Ovary (tissue), 9 donors: ENCODE results near the gene PRDM15. TPM values are rescaled to one million over a fixed set of nuclear protein-coding genes. Genes with fewer than 3 reads are reported as not detected.

Experiments used
- DNase-seq, 5 donors: peaks; one replicate each; pipeline ENCODE4 v3.0.0-alpha.2; 2019 to 2020
- H3K27ac ChIP-seq, 2 donors: fragments of 200-600 bp; one replicate each; pipeline versions ENCODE4 v1.5.1 to v1.8.0; 2019 to 2022
- H3K27me3 ChIP-seq: fragments of 200-600 bp; one replicate; pipeline ENCODE4 v1.8.0; 2022
- H3K36me3 ChIP-seq: fragments of 200-600 bp; sonication (generic); one replicate; pipeline ENCODE4 v1.5.1; 2019
- H3K4me1 ChIP-seq: one replicate; pipeline ENCODE4 v1.8.1; 2013; ENCODE audit warnings: mild to moderate bottlenecking, moderate library complexity; ENCODE audit not compliant: insufficient read depth
- H3K4me3 ChIP-seq: fragments of 200-600 bp; sonication (generic); one replicate; pipeline ENCODE4 v1.5.1; 2017
- H3K9me3 ChIP-seq, 2 donors: fragments of 200-600 bp in 1 of 2; sonication (generic) in 1 of 2; one replicate each; pipeline versions ENCODE4 v1.5.1 to v1.8.1; 2013 to 2019; ENCODE audit warnings: mild to moderate bottlenecking in 1 of 2, moderate library complexity in 1 of 2
- EP300 ChIP-seq: sonication (generic); formaldehyde crosslinking; IDR thresholded peaks from one replicate; pipeline ENCODE4 v1.6.1; 2017; ENCODE audit warnings: antibody characterized with exemption
- POLR2A ChIP-seq: fragments of 450-650 bp; IDR thresholded peaks from one replicate; pipeline ENCODE4 v1.6.1; 2017; ENCODE audit warnings: antibody characterized with exemption, mild to moderate bottlenecking, moderate library complexity
- WGBS, 3 donors: extraction: QIAGEN DNeasy Blood & Tissue Kit in 1 of 3; methylation state at CpG; one replicate each; pipeline versions ENCODE4 v1.1.5 to v1.1.7; 2013 to 2017; 5-methylcytosine and 5-hydroxymethylcytosine counted together
- intact Hi-C, 4 donors: fragments of 100-400 bp; cut with DNase I; formaldehyde crosslinking; loops; one replicate each; pipeline versions ENCODE4 v1.11.0 to v1.15.1; 2022 to 2023
- polyA plus RNA-seq, 2 donors: library from polyadenylated mRNA; stranded (reverse); fragments of 200-250 nt in 1 of 2; fragments of 350-450 nt in 1 of 2; fragmentation: Illumina TruSeq in 1 of 2; extraction: RNeasy Lipid Tissue Mini Kit (QIAGEN cat#74804) in 1 of 2; gene quantifications; one replicate each; pipeline ENCODE4 v1.2.3, GENCODE V29; 2013 to 2014
- total RNA-seq, 7 donors: library from RNA; depleted of rRNA in 2 of 7; stranded (reverse); fragments of >200 nt in 2 of 7; fragmentation: NEBNext Ultra II Directional in 3 of 7; extraction: Animal tissue kit (Norgen Biotek cat#: 25700) in 3 of 7; gene quantifications; one replicate each; pipeline versions ENCODE4 v1.1.0 to v1.2.4, GENCODE V29; 2016 to 2023
- TF ChIP-seq, protein P1 (sequence below), 3 donors: fragments of 450-650 bp in 2 of 3; fragments of 200-600 bp in 1 of 3; IDR thresholded peaks; one replicate each; pipeline versions ENCODE4 v1.5.1 to v1.8.0; 2016 to 2022; ENCODE audit warnings: antibody characterized with exemption in 3 of 3, mild to moderate bottlenecking in 1 of 3
- donor health status: DM: no; HTN: no; CAD: no; lungs with moderate emphysema.
- donor health status: DM: no; HTN: no; CAD: no.
- donor health status: Bipolar disorder and iron deficiency.
- donor health status: DM: yes; HTN: yes; CAD: no.
- donor health status: DM: no; HTN: no; CAD: no.
- donor health status: DM: yes; HTN: yes; CAD: no.

Gene PRDM15
- total and polyA plus RNA-seq, 9 donors = 2.0 to 10.9 (median 5.9) TPM

DNA sequence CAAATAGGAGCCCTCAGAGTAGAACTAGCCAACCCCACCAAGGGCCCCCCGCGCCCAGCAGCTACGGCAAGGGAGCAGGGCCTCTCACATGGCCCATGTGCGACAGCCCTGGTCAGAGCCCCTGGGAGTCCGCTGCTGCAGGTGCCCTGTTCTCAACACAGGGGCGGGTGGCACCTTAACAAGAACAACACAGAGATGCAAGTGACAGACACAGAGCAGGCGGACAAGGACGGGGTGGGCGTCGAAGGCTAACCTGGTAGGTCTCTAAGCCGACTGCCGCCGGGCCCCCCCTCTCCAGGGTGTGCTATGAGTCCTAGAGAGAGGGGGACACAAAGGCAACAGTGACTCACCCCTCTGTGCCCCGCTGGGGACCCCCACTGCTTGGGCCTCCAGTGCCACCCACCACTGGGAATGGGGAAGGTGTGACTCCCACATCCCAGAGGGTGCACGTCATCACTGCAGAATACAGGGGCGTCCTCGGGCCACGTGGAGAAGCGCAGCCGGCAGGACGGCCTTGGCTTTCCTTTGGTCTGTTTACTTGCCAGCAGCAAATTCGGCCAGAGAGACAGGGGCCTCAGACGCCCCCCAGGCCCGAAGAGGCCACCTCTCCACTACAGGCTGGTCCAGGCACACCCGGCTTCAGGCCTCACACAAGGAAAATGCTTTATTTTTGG is 44.8 kb downstream of the PRDM15 start:
- Histone ChIP-seq H3K4me1 (no peaks in the 10 kb centered on the region), H3K27ac (peak overlapping the region in 1 of 2 donors; percentile 74), H3K36me3 (no peaks in the 10 kb centered on the region), H3K9me3 (no peaks in the 10 kb centered on the region), H3K27me3 (no peaks in the 10 kb centered on the region), H3K4me3 (no peak overlapping the region)
- TF ChIP-seq, protein P1, sequence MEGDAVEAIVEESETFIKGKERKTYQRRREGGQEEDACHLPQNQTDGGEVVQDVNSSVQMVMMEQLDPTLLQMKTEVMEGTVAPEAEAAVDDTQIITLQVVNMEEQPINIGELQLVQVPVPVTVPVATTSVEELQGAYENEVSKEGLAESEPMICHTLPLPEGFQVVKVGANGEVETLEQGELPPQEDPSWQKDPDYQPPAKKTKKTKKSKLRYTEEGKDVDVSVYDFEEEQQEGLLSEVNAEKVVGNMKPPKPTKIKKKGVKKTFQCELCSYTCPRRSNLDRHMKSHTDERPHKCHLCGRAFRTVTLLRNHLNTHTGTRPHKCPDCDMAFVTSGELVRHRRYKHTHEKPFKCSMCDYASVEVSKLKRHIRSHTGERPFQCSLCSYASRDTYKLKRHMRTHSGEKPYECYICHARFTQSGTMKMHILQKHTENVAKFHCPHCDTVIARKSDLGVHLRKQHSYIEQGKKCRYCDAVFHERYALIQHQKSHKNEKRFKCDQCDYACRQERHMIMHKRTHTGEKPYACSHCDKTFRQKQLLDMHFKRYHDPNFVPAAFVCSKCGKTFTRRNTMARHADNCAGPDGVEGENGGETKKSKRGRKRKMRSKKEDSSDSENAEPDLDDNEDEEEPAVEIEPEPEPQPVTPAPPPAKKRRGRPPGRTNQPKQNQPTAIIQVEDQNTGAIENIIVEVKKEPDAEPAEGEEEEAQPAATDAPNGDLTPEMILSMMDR (IDR thresholded peaks at IDR 0.05) = no peak
- no peak for TF ChIP-seq POLR2A
- no peak for TF ChIP-seq EP300
- intact Hi-C loops = no loop called here
- WGBS, 3 donors = 52 to 66% (median 53%) methylated on average over 23 to 25 of the region's 25 CpGs
- peak; percentile 56 to 77 (median 65) for DNase-seq

GRCh38 chr21:41833497-41834115 is 45.5 kb downstream of the PRDM15 start:
- TF ChIP-seq EP300 = no peak
- no peak for TF ChIP-seq POLR2A
- TF ChIP-seq, protein P1 (IDR thresholded peaks at IDR 0.05) = no peak
- H3K9me3 ChIP-seq = no peaks in the 10 kb centered on the region
- peak overlapping the region in 1 of 2 donors; percentile 74 for H3K27ac ChIP-seq
- 94 to 96% (median 95%) methylated on average over 13 of the region's 13 CpGs for WGBS, 3 donors
- no peak overlapping the region for H3K4me3 ChIP-seq
- no peaks in the 10 kb centered on the region for H3K36me3 ChIP-seq
- DNase-seq = peak in 1 of 5 donors; percentile 31
- H3K4me1 ChIP-seq = no peaks in the 10 kb centered on the region
- H3K27me3 ChIP-seq = no peaks in the 10 kb centered on the region
- intact Hi-C loops = no loop called here

DNA sequence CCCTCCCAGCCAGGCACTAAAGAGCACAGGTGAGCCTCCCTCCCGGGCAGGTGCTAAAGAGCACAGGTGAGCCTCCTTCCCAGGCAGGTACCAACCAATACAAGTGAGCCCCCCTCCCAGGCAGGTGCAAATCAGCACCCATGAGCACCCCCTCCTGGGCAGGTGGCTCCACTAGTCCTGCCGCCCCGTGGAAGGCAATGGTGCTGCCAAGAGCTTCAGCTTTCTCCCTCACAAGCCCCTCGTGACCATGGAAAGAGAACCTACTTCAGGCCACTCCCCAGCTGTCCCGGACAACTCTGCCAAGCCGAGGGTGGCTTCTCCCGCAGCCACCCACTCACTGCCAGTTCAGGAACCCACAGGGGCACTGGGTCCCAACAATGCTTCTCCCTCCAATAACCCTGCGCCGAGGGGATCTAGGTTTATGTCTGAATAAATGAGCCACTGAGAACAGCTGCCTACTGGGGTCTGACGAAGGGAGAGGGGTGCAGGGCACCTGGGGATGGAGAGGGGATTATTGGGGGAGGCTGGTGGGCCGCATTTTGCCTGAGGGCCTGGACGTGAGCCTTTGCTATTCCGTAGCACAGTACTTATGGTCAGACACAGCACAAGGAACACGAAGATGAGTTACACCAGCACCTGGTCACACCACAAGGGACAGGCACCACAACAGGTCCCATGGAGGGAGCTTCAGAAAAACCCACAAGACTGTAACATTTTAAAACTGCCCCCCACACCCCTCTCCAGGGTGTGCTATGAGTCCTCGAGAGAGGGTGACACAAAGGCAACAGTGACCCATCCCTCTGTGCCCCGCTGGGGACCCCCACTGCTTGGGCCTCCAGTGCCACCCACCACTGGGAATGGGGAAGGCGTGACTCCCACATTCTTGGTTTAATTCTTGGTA is 46.3 kb downstream of the PRDM15 start:
- DNase-seq = peak in 1 of 5 donors; percentile 27
- Histone ChIP-seq H3K27me3 (no peaks in the 10 kb centered on the region), H3K9me3 (no peaks in the 10 kb centered on the region), H3K4me3 (no peak overlapping the region), H3K27ac (no peak overlapping the region), H3K4me1 (no peaks in the 10 kb centered on the region), H3K36me3 (no peaks in the 10 kb centered on the region)
- 92 to 95% (median 94%) methylated on average over 17 of the region's 17 CpGs for WGBS, 3 donors
- TF ChIP-seq POLR2A = no peak
- TF ChIP-seq, protein P1 (IDR thresholded peaks at IDR 0.05) = no peak
- TF ChIP-seq EP300 = no peak
- intact Hi-C loops = no loop called here

DNA sequence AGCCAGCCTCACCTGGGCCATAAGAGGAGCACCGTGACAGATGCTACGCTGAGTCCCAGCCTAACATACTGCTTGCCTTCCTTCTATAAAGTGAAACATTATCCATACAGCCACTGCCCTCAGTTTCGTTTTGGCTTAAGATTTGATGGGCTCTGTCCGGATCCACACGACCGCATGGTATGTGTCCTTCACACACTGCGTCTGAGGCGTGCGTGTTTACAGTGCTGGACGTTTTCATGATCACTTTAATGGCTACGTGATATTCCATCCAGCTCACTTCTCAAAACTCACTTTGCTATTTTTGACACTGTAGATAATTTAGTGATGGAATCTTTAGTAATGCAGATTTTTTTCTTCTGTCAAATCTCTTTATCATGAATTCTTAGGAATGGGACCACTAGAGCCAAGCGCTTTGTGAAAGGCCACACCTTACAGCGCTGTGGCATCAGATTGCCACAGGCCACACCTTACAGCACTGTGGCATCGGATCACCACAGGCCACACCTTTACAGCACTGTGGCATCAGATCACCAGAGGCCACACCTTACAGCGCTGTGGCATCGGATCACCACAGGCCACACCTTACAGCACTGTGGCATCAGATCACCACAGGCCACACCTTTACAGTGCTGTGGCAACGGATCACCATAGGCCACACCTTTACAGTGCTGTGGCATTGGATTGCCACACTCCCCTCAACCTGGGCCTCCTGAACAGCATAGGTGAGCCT is 47.1 kb downstream of the PRDM15 start:
- intact Hi-C loops = no loop called here
- Histone ChIP-seq H3K27ac (no peak overlapping the region), H3K4me1 (no peaks in the 10 kb centered on the region), H3K27me3 (no peaks in the 10 kb centered on the region), H3K36me3 (no peaks in the 10 kb centered on the region), H3K9me3 (no peaks in the 10 kb centered on the region), H3K4me3 (no peak overlapping the region)
- WGBS, 3 donors = 95% methylated on average over 17 of the region's 17 CpGs
- no peak for DNase-seq
- no peak for TF ChIP-seq EP300
- TF ChIP-seq POLR2A = no peak
- TF ChIP-seq, protein P1 (IDR thresholded peaks at IDR 0.05) = no peak
